Common myeloid progenitor, CD34-positive (primary cell): ENCODE measurements around the gene SYK.
A peak's percentile ranks its signal among the peaks of the same experiment; 100 is the strongest.

ENCODE experiments used
- CTCF ChIA-PET: fragments of 350-600 bp; sonication (Branson Sonifier 250); formaldehyde crosslinking; loops from one replicate; lab custom pipeline; 2021; ENCODE audit warnings: antibody characterized with exemption; lab: Charles Lee
- POLR2A ChIA-PET: fragments of 350-600 bp; sonication (Branson Sonifier 250); formaldehyde crosslinking; loops from one replicate; lab custom pipeline; 2021; ENCODE audit warnings: antibody characterized with exemption; lab: Charles Lee
- DNase-seq, 3 donors: peaks; one replicate each; pipeline versions ENCODE4 v3.0.0 to v3.0.0-alpha.2; 2013
- H3K27ac ChIP-seq, 2 experiments: 1 replicate in 1 of 2; 2 replicates in 1 of 2; pipeline ENCODE4 v1.7.0; 2013; ENCODE audit warnings: inconsistent platforms in 2 of 2, low read length in 2 of 2, mild to moderate bottlenecking in 2 of 2, low read depth in 1 of 2, moderate library complexity in 1 of 2; ENCODE audit not compliant: severe bottlenecking in 2 of 2, insufficient read depth in 1 of 2, poor library complexity in 1 of 2
- H3K27me3 ChIP-seq, 5 experiments: replicated peaks in 2 of 5; 1 replicate in 3 of 5; 2 replicates in 2 of 5; pipeline versions ENCODE4 v1.6.1 to v1.7.0; 2013; ENCODE audit warnings: low read length in 4 of 5, mild to moderate bottlenecking in 2 of 5, moderate library complexity in 2 of 5, inconsistent platforms in 1 of 5; ENCODE audit not compliant: insufficient read depth in 5 of 5, control insufficient read depth in 4 of 5
- H3K36me3 ChIP-seq, 4 experiments: 1 replicate in 2 of 4; 2 replicates in 2 of 4; pipeline versions ENCODE4 v1.6.1 to v1.7.0; 2013; ENCODE audit warnings: low read length in 3 of 4, control low read depth in 1 of 4, mild to moderate bottlenecking in 1 of 4; ENCODE audit not compliant: control insufficient read depth in 4 of 4, insufficient read depth in 4 of 4
- H3K4me1 ChIP-seq, 4 experiments: 1 replicate in 3 of 4; 2 replicates in 1 of 4; pipeline versions ENCODE4 v1.6.1 to v1.7.1; 2013; ENCODE audit warnings: low read length in 3 of 4, mild to moderate bottlenecking in 3 of 4, control low read depth in 1 of 4, inconsistent platforms in 1 of 4, moderate library complexity in 1 of 4; ENCODE audit not compliant: control insufficient read depth in 4 of 4, insufficient read depth in 4 of 4; ENCODE audit errors: control extremely low read depth in 1 of 4
- H3K4me3 ChIP-seq, 7 experiments: 1 replicate in 4 of 7; 2 replicates in 3 of 7; pipeline versions ENCODE4 v1.5.1 to v1.7.0; 2013; ENCODE audit warnings: mild to moderate bottlenecking in 7 of 7, low read length in 6 of 7, moderate library complexity in 6 of 7, inconsistent platforms in 2 of 7, low read depth in 2 of 7, control low read depth in 1 of 7; ENCODE audit not compliant: insufficient read depth in 4 of 7, control insufficient read depth in 1 of 7; ENCODE audit errors: extremely low read depth in 1 of 7
- H3K9me3 ChIP-seq, 5 experiments: 1 replicate in 4 of 5; 2 replicates in 1 of 5; pipeline versions ENCODE4 v1.6.1 to v1.7.1; 2013; ENCODE audit warnings: low read length in 4 of 5, mild to moderate bottlenecking in 2 of 5, inconsistent platforms in 1 of 5, low read depth in 1 of 5, moderate library complexity in 1 of 5; ENCODE audit not compliant: control insufficient read depth in 4 of 5, insufficient read depth in 2 of 5; ENCODE audit errors: control extremely low read depth in 1 of 5
- WGBS: methylation state at CpG from one replicate; pipeline ENCODE4 v1.1.5; 2013; ENCODE audit not compliant: insufficient coverage; 5-methylcytosine and 5-hydroxymethylcytosine counted together

SYK gene

DNA sequence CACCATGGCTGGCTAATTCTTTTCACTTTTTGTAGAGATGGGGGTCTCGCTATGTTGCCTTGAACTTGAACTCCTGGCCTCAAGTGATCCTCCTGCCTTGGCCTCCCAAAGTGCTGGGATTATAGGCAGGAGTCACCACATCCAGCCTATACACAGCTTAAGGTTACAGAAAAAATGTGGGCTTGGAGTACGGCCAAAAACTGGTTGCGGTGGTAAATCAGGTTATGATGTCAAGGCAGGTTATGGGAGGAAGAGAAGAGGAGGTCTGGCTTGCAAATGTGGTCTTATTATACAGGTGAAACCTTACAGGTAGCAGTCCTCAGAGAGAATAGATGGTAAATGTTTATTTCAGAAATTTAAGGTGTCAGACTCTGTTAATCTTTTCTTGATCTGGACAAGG lies 30.7 kb upstream of the SYK start:
- H3K36me3 ChIP-seq: no peaks in the 10 kb centered on the region
- no peak overlapping the region for H3K4me3 ChIP-seq
- POLR2A ChIA-PET: no interaction called here
- WGBS: 31% methylated on average over 2 of the region's 3 CpGs
- peaks cover 0 to 9% (median 5%) of the 10 kb centered on the region in 5 experiments for H3K9me3 ChIP-seq
- peaks cover 13 to 36% (median 22%) of the 10 kb centered on the region in 4 experiments for H3K4me1 ChIP-seq
- H3K27ac ChIP-seq: no peak overlapping the region
- no peaks in the 10 kb centered on the region for H3K27me3 ChIP-seq
- CTCF ChIA-PET: no interaction called here
- DNase-seq: peak in 2 of 3 donors; percentile 47 to 52

DNA sequence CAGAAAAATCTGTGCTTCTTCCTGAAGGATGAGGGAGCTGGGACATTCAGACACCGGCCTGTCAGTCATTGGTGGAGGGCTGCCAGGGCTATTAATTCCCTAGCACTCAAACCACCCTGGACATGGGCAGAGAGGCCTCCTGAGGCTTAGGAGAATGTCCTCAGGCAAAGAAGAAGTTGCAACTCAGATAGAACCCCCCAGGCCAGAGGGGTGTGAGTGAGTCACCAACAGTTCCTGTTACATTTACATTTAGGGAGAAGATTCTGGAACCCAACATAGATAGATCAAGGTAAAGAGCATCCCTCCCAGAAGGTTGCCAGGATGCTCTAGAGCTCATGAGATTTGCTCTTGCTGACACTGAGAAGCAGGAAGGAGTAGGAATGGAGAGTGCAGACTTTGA lies 29.2 kb upstream of the SYK start:
- WGBS: 100% methylated on average over 1 of the region's 1 CpG
- ChIA-PET CTCF (interaction anchor here (1.0 to 2.3 kb wide), 4 partner anchors 13 to 66 kb away, joined by 3 to 8 read pairs (median 3); partner anchors contain the start of gene SYK), POLR2A (no interaction called here)

DNA sequence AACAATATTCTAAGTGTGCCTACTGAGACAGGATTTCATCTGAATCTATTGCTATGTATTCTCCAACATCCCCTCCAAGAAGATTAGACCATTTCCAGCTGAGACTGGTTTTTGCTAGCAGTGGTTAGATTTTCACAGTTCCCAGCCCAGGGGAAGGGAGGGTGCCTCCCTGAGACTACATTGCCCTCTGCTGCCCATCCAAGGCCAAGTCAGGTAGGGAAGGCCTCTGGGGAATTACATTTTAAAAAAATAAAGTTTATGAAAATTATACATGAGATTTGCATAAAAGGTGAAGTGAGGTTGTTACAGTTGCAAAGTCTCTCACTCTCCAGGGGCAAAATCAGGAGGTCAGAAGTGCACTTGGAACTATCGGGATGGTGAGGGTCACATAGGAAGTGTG lies 28.0 kb upstream of the SYK start:
- H3K4me3 ChIP-seq: no peak overlapping the region
- no peak overlapping the region for H3K27ac ChIP-seq
- no peaks in the 10 kb centered on the region for H3K36me3 ChIP-seq
- POLR2A ChIA-PET: no interaction called here
- peak; percentile 19 to 37 (median 35) for DNase-seq
- H3K4me1 ChIP-seq: peaks cover 13 to 36% (median 22%) of the 10 kb centered on the region in 4 experiments
- peaks cover 0 to under 1% (median 0%) of the 10 kb centered on the region in 5 experiments for H3K9me3 ChIP-seq
- WGBS: no CpG with 5 or more reads among the region's 1 CpG
- CTCF ChIA-PET: interaction anchor here (0.6 to 3.0 kb wide), 9 partner anchors 9 to 100 kb away, joined by 3 to 12 read pairs (median 6); no protein-coding TSS in a partner anchor
- no peaks in the 10 kb centered on the region for H3K27me3 ChIP-seq

More for the DNA sequence above, 29.2 kb upstream of the SYK start:
- H3K9me3 ChIP-seq: peaks cover 0 to 6% (median 5%) of the 10 kb centered on the region in 5 experiments
- no peaks in the 10 kb centered on the region for H3K36me3 ChIP-seq
- DNase-seq: peak in 1 of 3 donors; percentile 7
- H3K27me3 ChIP-seq: no peaks in the 10 kb centered on the region
- H3K4me3 ChIP-seq: no peak overlapping the region
- no peak overlapping the region for H3K27ac ChIP-seq
- peaks cover 13 to 36% (median 22%) of the 10 kb centered on the region in 4 experiments for H3K4me1 ChIP-seq

DNA sequence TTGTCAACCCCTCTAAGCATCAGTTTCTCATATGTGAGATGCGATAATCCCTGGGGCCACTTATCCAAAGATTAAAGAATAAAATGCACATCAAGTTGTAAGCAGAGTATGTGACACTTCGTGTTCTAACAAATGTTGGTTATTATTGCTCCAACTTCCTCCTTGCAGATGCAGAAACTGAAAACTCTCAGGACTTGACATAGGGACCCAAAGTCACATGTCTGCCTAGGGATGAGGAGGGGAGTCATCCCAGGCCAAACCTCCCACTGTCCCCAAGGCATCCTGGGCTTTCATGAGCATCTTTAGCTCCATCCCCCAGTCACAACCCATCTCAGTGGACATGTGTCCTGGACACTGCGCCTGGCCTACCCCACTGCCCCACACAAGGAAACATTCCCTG lies 27.5 kb upstream of the SYK start:
- Histone ChIP-seq H3K4me3 (no peak overlapping the region), H3K27me3 (no peaks in the 10 kb centered on the region), H3K4me1 (peaks cover 13 to 36% (median 22%) of the 10 kb centered on the region in 4 experiments), H3K36me3 (no peaks in the 10 kb centered on the region), H3K9me3 (no peaks in the 10 kb centered on the region), H3K27ac (no peak overlapping the region)
- 33% methylated on average over 1 of the region's 3 CpGs for WGBS
- POLR2A ChIA-PET: no interaction called here
- DNase-seq: peak in 1 of 3 donors; percentile 8
- CTCF ChIA-PET: interaction anchor here (0.6 to 3.0 kb wide), 14 partner anchors 11 to 99 kb away, joined by 3 to 12 read pairs (median 4); partner anchors contain the start of gene SYK

DNA sequence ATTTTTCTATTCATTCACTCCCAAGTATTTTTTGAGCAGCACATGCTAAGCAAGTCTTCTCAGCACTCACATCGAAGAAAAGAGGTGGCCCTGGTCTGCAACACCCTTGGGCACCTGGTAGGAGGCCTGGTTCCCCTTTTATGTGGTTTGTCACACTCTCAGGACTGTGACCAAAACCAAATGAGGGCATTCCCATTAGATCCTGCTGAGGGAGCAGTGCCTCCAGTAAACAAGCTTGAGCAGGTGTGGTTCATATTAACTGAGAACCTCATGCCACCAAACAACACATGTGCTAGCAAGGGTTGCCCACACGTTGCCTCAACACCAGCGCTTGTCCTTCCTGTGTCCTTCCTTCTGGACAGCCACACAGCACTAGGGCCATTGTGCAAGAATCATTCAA lies 26.9 kb upstream of the SYK start:
- no peak overlapping the region for H3K4me3 ChIP-seq
- WGBS: 44% methylated on average over 3 of the region's 3 CpGs
- ChIA-PET POLR2A (no interaction called here), CTCF (interaction anchor here (0.9 to 3.0 kb wide), 15 partner anchors 8 to 96 kb away, joined by 3 to 12 read pairs (median 3); partner anchors contain the start of gene SYK)
- H3K27ac ChIP-seq: no peak overlapping the region
- no peaks in the 10 kb centered on the region for H3K9me3 ChIP-seq
- DNase-seq: peak; percentile 76 to 90 (median 86)
- H3K27me3 ChIP-seq: no peaks in the 10 kb centered on the region
- peaks cover 13 to 36% (median 22%) of the 10 kb centered on the region in 4 experiments for H3K4me1 ChIP-seq
- H3K36me3 ChIP-seq: no peaks in the 10 kb centered on the region

DNA sequence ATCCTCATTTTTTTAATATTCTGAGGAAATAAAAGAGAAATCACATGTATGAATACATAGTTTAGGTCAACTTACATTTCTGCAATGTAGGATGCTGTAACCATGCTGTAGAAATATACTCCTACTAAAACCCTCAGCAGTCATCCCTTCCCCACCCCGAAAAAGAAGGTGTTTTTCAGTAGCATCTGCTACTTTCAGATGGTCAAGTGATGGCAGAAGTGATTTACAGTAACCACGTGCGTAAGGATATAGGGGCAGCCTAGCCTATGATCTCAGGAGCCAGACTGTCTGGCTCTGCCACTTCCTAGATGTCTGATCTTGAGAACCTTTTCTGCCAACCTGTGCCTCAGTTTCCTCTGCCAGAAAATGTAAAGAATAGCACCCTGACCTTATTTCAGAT lies 26.0 kb upstream of the SYK start:
- Histone ChIP-seq H3K4me3 (no peak overlapping the region), H3K4me1 (peaks cover 13 to 29% (median 16%) of the 10 kb centered on the region in 4 experiments), H3K27me3 (no peaks in the 10 kb centered on the region), H3K36me3 (no peaks in the 10 kb centered on the region), H3K27ac (no peak overlapping the region), H3K9me3 (no peaks in the 10 kb centered on the region)
- 61% methylated on average over 3 of the region's 3 CpGs for WGBS
- ChIA-PET CTCF (interaction anchor here (0.6 to 3.0 kb wide), 9 partner anchors 9 to 76 kb away, joined by 3 to 12 read pairs (median 6); no protein-coding TSS in a partner anchor), POLR2A (no interaction called here)
- no peak for DNase-seq

DNA sequence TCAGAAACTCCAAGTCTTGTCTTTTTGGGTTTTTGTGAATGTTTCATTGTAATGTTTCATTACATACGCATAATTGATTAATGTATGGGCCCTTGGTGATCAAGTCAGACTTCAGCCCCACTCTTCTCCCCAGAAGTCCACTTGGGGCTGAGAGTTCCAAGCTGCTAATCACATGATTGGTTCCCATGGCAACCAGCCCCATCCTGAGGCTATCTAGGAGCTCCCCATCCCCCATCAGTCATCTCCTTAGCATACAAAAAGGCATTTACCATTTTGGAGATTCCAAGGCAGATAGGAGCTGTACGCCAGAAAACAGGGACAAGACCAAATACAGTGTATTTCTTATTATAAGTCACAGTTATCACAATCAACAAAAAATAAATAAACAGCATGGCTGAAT lies 22.9 kb upstream of the SYK start:
- WGBS: no CpG with 5 or more reads among the region's 2 CpGs
- ChIA-PET POLR2A (no interaction called here), CTCF (interaction anchor here (1.3 to 1.4 kb wide), 2 partner anchors 29 to 48 kb away, joined by 3 to 4 read pairs; no protein-coding TSS in a partner anchor)

More for the DNA sequence above, 22.9 kb upstream of the SYK start:
- Histone ChIP-seq H3K4me3 (no peak overlapping the region), H3K27ac (no peak overlapping the region), H3K9me3 (no peaks in the 10 kb centered on the region), H3K36me3 (no peaks in the 10 kb centered on the region), H3K27me3 (no peaks in the 10 kb centered on the region), H3K4me1 (peaks cover 7 to 16% (median 11%) of the 10 kb centered on the region in 4 experiments)
- DNase-seq: no peak
